Activated B cell treated with CpG ODN at 0.5 μM for 24 hours (primary cell): ENCODE measurements around the gene TCERG1. TPM values are rescaled to one million over a fixed set of nuclear protein-coding genes. Genes with fewer than 3 reads are reported as not detected.

Experiments
- ATAC-seq: fragments of 200-7000 bp; cut with Tn5 transposase; one replicate; pipeline ENCODE4 v1.10.0; 2021; ENCODE audit warnings: low read depth, mild to moderate bottlenecking, moderate library complexity
- CTCF ChIA-PET: fragments of 350-600 bp; sonication (Branson Sonifier 250); formaldehyde crosslinking; loops from one replicate; lab custom pipeline; 2021; ENCODE audit warnings: antibody characterized with exemption; lab: Charles Lee
- POLR2A ChIA-PET: fragments of 350-600 bp; sonication (Branson Sonifier 250); formaldehyde crosslinking; loops from one replicate; lab custom pipeline; 2021; ENCODE audit warnings: antibody characterized with exemption; lab: Charles Lee
- DNase-seq: peaks from one replicate; pipeline ENCODE4 v3.0.0; 2022
- H3K27ac Mint-ChIP-seq: one replicate; pipeline ENCODE4 v1.8.0; 2020; ENCODE audit warnings: mixed read lengths
- H3K27me3 Mint-ChIP-seq: one replicate; pipeline ENCODE4 v1.8.0; 2021; ENCODE audit warnings: mixed read lengths
- H3K36me3 Mint-ChIP-seq: one replicate; pipeline ENCODE4 v1.8.0; 2021; ENCODE audit warnings: low read depth, mixed read lengths
- H3K4me1 Mint-ChIP-seq: one replicate; pipeline ENCODE4 v1.8.0; 2021; ENCODE audit warnings: mixed read lengths
- H3K4me3 Mint-ChIP-seq: one replicate; pipeline ENCODE4 v1.8.0; 2020; ENCODE audit warnings: mild to moderate bottlenecking, mixed read lengths
- H3K9me3 Mint-ChIP-seq: one replicate; pipeline ENCODE4 v1.8.0; 2020; ENCODE audit warnings: mixed read lengths
- CTCF ChIP-seq: fragments of 200-600 bp; IDR thresholded peaks from one replicate; pipeline ENCODE4 v1.8.0; 2022; ENCODE audit warnings: antibody characterized with exemption, mild to moderate bottlenecking
- intact Hi-C: fragments of 100-400 bp; cut with micrococcal nuclease; formaldehyde crosslinking; loops from one replicate; pipeline ENCODE4 v1.15.1; 2024
- total RNA-seq: library from RNA; stranded (reverse); gene quantifications from 2 replicates; pipeline ENCODE4 v1.2.3, GENCODE V29; 2022

The TCERG1 gene
- total RNA-seq, 1 donor from 2014 or later, result 114 TPM

DNA sequence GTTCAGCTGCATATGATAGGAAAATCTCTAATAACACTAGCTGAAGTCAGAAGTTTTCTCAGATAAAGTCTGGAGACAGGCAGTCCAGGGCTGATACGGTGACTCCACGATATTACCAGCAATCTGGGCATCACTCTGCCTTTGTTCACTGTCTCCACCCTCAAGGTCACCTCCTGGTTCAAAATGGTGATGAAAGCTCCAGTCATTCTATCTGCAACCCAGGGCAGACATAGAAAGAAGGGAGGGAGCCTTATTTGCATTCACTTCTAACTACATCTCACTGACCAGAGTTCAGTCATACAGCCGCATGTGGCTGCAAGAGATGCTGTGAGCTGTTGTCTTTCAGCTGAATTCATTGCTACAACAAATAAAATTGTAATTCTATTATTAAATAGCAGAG, 91.3 kb downstream of the TCERG1 start:
- no peaks in the 10 kb centered on the region for H3K36me3 Mint-ChIP-seq
- no peak overlapping the region for H3K27ac Mint-ChIP-seq
- ChIA-PET POLR2A (no interaction called here), CTCF (interaction anchor here (1.0 to 1.3 kb wide), 3 partner anchors 9 to 650 kb away, joined by 3 to 4 read pairs (median 3); no protein-coding TSS in a partner anchor)
- intact Hi-C loops, result no loop called here
- TF ChIP-seq CTCF, result no peak
- peaks cover 3% of the 10 kb centered on the region for H3K4me1 Mint-ChIP-seq
- ATAC-seq (no peak), DNase-seq (no peak)
- H3K27me3 Mint-ChIP-seq, result peaks cover 5% of the 10 kb centered on the region
- no peak overlapping the region for H3K4me3 Mint-ChIP-seq
- H3K9me3 Mint-ChIP-seq, result no peaks in the 10 kb centered on the region

DNA sequence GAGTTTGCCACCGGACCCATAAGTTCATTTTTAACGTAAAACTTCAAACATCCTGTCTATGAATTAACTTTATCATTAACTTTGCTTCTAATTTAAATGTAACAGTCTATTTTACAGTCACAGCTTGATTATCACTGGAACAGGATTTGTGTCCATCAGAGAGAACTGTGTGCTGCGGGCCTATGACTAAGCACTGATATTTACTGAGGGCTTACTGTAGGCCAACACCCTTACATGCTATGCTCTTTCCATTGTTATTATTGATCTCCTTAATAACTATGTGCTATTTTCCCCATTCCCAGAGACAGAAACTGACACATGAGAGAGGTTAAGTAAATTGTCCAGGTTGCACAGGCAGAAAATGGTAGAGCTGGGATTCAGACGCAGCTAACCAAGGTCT, 92.8 kb downstream of the TCERG1 start:
- POLR2A ChIA-PET, result no interaction called here
- intact Hi-C loops, result no loop called here
- CTCF ChIA-PET, result no interaction called here
- no peaks in the 10 kb centered on the region for H3K36me3 Mint-ChIP-seq
- H3K27me3 Mint-ChIP-seq, result peaks cover 5% of the 10 kb centered on the region
- no peak overlapping the region for H3K27ac Mint-ChIP-seq
- H3K4me1 Mint-ChIP-seq, result peaks cover 2% of the 10 kb centered on the region
- no peaks in the 10 kb centered on the region for H3K9me3 Mint-ChIP-seq
- no peak for DNase-seq
- ATAC-seq, result no peak
- no peak for TF ChIP-seq CTCF
- no peak overlapping the region for H3K4me3 Mint-ChIP-seq

GRCh38 chr5:146540414-146540813, 93.3 kb downstream of the TCERG1 start:
- ChIA-PET CTCF (no interaction called here), POLR2A (no interaction called here)
- Mint-ChIP-seq H3K27me3 (peaks cover 5% of the 10 kb centered on the region), H3K36me3 (no peaks in the 10 kb centered on the region), H3K9me3 (no peaks in the 10 kb centered on the region), H3K4me1 (peaks cover 2% of the 10 kb centered on the region), H3K27ac (no peak overlapping the region), H3K4me3 (no peak overlapping the region)
- intact Hi-C loops, result no loop called here
- TF ChIP-seq CTCF, result no peak
- DNase-seq, result no peak
- no peak for ATAC-seq

DNA sequence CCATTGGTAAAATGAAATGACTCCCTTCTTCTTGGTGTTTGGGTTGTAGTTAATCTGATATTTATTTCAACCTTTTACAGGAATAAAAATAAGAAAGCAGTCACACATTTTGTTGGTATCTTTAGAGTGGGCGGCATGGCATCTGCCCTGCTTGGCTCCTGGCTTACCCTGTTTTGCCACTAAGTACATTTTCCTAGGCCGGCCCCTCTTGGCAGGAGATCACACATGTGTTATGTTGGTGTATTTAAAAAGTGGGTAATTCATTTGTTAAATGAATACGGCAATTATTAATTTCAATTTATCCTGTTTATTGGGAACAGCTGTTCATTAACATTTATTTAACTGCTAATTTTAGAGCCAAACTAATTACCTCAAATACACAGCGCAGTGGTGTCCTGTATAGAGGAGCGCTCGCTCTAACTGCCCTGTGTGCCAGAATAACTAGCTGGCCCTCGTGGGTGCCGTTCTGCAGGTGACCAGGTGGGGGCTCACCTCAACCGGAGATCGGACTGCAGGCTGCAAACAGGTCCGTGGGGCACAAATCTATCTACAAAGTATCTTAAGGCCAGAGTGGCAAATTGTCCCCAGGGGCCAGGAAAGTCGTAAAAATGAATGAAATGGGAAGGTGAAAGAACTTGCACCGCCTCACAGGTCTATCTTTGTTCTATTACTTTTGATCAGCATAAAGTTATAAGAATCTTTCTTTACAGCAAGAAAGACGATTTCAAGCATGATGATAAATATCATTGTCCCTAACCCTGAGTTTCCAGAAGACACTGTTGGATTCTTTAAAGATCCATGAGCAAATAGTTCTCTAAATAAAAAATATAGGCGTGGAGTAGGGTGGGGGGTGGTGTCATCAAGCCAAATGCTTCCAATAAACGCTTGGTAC, 95.1 kb downstream of the TCERG1 start:
- CTCF ChIA-PET, result interaction anchor here (1.1 to 2.9 kb wide), 5 partner anchors 9 to 646 kb away, joined by 3 to 14 read pairs (median 5); no protein-coding TSS in a partner anchor
- H3K4me1 Mint-ChIP-seq, result peaks cover 2% of the 10 kb centered on the region
- peak; percentile 81 for ATAC-seq

More for the DNA sequence above, 95.1 kb downstream of the TCERG1 start:
- POLR2A ChIA-PET, result no interaction called here
- Mint-ChIP-seq H3K36me3 (no peaks in the 10 kb centered on the region), H3K27ac (no peak overlapping the region), H3K27me3 (peaks cover 5% of the 10 kb centered on the region), H3K4me3 (no peak overlapping the region), H3K9me3 (no peaks in the 10 kb centered on the region)
- peak; percentile 36 for DNase-seq
- peak; percentile 33 for TF ChIP-seq CTCF
- intact Hi-C loops, result loop anchor here (1.0 to 2.0 kb wide), 2 partner anchors 424 to 1281 kb away; no protein-coding TSS in a partner anchor
